HG03108 (cell line): ENCODE results near the gene SPRR2E.
"Not testable (repeated sequence)": the region's sequence is repeated elsewhere in the genome, so short reads cannot be mapped to it uniquely, and the experiment has no call there.

Experiments
- ATAC-seq: cut with Tn5 transposase; IDR thresholded peaks from one replicate; pipeline ENCODE4 v1.9.1; 2021; ENCODE audit warnings: moderate library complexity; ENCODE audit not compliant: unreplicated experiment

SPRR2E gene

DNA sequence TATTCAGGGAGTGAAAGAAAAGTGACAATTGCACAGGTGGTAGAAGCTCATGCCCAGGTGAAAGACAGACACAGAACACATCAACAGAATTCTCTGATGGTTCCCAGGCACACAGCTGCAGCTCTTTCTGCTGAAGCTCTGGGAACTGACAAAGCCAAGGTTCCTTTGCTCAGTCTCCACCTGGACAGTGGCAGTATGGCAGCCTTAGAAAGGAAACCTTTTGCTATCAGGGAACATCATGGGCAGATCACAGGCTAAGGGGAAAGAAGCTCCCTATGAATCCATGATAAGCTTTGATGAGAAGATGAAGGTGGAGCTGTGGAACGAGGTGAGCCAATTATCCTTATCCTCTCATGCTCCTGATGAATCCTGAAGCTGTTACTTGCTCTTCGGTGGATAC, 24.1 kb downstream of the SPRR2E start:
- ATAC-seq, result no peak

DNA sequence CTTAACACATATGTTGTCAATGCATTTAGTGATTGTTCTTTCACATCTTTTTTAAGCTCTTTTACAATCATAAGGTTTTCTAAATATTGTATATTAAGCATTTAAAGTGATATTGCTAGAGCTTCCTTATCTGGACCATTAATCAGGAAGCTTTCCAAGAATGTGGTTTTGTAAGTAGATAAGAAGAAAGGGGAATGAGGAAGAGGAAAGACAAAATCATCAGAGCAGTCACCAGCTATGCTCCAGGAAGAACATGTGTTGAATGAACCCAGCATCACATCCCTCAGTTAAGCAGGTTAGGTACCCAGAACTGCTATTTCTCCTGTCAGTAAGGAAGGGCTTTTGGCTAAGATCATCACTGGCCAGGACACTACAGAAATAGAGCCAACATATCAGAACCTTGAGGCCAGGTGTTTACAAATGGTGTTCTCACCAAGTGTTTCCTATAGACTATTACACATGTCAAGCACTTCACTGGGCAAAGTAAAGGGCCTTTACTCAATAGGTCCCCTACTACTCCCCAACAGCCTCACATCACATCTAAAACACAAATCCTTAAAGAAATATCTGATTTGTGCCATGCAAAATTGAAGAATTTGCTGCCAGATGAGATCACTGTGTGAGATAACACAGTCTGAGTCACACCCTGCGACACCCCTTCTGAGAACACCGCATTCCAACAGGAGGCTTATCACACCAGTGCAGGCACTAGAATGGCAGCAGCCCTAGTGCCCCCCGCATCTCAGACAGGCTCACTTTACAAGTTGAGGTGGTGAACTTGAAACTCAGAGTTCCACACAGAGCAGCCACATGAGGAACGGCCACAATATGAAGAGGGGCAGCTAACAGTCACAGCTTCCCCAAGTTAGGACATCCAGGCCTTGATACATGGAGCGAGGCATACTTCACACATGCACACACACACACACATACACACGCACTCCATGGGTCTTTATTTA, 35.2 kb downstream of the SPRR2E start:
- ATAC-seq, result no peak

DNA sequence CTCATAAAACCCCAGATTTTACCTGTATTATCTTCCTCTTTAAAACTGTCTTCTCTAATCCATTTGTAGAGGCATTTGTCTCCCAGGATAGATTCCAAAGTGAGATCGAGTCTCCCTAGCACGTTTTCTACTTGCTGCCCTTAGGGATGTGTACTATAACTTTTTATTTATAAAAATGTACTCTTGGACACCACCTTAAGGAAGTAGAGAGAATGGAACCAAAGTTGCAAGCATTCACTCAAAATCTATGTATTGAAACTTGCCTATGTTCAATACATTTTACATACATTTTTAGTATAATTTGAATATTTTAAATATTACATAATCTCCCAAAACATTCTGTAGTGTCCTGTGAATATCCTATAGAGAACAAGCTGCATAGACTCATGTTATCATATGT, 36.2 kb downstream of the SPRR2E start:
- ATAC-seq, result no peak

DNA sequence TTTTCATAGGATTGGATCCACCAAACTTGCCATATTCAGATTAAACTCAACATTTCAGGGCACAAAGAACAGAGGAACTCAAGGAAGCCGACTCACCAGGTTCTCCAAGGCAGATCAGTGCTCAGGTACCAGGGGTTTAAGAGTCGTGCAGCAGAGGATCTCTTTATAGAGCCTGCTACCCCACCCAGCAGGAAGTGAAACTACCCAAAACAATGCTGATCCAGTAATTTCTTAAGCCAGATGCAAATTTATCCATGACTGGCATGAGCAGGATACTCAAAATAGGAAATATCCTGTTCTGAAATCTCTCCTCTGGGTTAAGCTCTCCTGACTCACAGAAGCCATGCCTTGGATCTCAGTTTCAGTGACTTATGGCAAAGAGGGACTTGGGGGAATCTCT, 37.0 kb downstream of the SPRR2E start, which contains the start of gene SPRR2A:
SPRR2A (minus strand) TSS at position 138 of the 400 bp plus-strand sequence. CDS start 777 bp downstream, outside the sequence.
- ATAC-seq, result no peak

GRCh38 chr1:153056111-153056510, 38.2 kb downstream of the SPRR2E start:
- ATAC-seq, result not testable (repeated sequence)

DNA sequence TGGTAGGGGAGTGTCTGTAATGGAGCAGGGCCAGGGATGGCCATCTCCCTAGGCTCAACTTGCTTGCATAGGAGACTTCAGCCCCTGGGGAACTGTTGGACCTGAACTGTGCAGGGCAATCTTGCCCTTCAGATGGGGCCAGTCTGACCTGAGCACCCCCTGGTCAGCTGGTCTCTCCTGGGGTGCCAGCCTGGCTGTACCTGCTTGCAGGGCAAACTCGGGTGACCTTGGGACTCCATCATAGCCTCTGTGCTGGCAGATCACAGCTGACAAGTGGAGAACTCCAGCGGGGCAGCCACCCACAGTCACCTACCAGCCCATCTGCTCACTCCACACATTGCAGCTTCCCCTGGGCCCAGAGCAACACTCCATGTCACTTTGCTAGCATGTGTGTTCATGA, 45.1 kb downstream of the SPRR2E start:
- no peak for ATAC-seq
